Measurements from ENCODE around the gene ENOX1. TPM values are rescaled to one million over a fixed set of nuclear protein-coding genes. Genes with fewer than 3 reads are reported as not detected.

The ENOX1 gene
- total and polyA plus RNA-seq, 9 of the 15 experiments (the other 6 are each of a cell fraction or from before 2014, with no cell fraction given), result not detected

- Histone ChIP-seq H3K79me2 (ENCODE audit: control insufficient read depth, insufficient read depth, low read length) (no peaks in the 10 kb centered on the region), H3K27ac (ENCODE audit: extremely low read depth, low read depth, low read length) (no peak overlapping the region), H3K27me3 (ENCODE audit: control insufficient read depth in 2 of 2, insufficient read depth in 2 of 2, low read length in 2 of 2) (no peaks in the 10 kb centered on the region), H4K20me1 (replicated peaks; ENCODE audit: control insufficient read depth, insufficient read depth, low read length) (no peaks in the 10 kb centered on the region), H3K9ac (ENCODE audit: insufficient read depth in 1 of 2, low read depth in 2 of 2, low read length in 2 of 2) (no peak overlapping the region), H3K4me1 (replicated peaks in 1 of 2; ENCODE audit: control insufficient read depth in 2 of 2, insufficient read depth in 2 of 2, low read length in 2 of 2) (no peaks in the 10 kb centered on the region), H3K4me3 (no peak overlapping the region), H3K36me3 (ENCODE audit: control insufficient read depth, insufficient read depth, low read length) (no peaks in the 10 kb centered on the region), H3K4me2 (ENCODE audit: insufficient read depth, low read length) (no peak overlapping the region), H3K9me1 (ENCODE audit: control insufficient read depth, insufficient read depth, low read length) (no peaks in the 10 kb centered on the region), H3K9me3 (replicated peaks; ENCODE audit: control insufficient read depth, insufficient read depth, low read depth, low read length) (no peaks in the 10 kb centered on the region), H2AFZ (ENCODE audit: low read depth, low read length) (no peak overlapping the region)
- no peak for FAIRE-seq
- intact Hi-C loops (cut with micrococcal nuclease) (no loop called here), in situ Hi-C loops (cut with MboI) (no loop called here)
- no TSS peak for BruUV-seq (replicated peaks)
- TF ChIP-seq DNMT1 (IDR thresholded peaks at IDR 0.05) (no peak), TRIM24 (IDR thresholded peaks at IDR 0.05) (no peak), FOXJ3 (CRISPR knock-in tag; IDR thresholded peaks at IDR 0.05) (no peak), ZNF449 (CRISPR knock-in tag; IDR thresholded peaks at IDR 0.05) (no peak), BCL6 (CRISPR knock-in tag; IDR thresholded peaks at IDR 0.05) (no peak), FOXP1 (CRISPR knock-in tag; IDR thresholded peaks at IDR 0.05) (no peak), ERF (CRISPR knock-in tag; IDR thresholded peaks at IDR 0.05) (no peak), NR1H2 (CRISPR knock-in tag; IDR thresholded peaks at IDR 0.05) (no peak), FUS (optimal IDR thresholded peaks at IDR 0.05; ENCODE audit: low read depth, low read length) (no peak), ADNP (tag; IDR thresholded peaks at IDR 0.05) (no peak)
- no peak for ATAC-seq
- POLR2A ChIA-PET, result no interaction called here
- 4% methylated on average over 3 of the region's 6 CpGs for WGBS (ENCODE audit: insufficient coverage, low coverage, missing lambda C conversion rate)
- DNase-seq (ENCODE audit: extremely low read depth in 1 of 4, low spot score in 3 of 4), result no peak
- CTCF ChIA-PET (ENCODE audit: low intra/inter-chr PET ratio), result no interaction called here
Observed at GRCh38 chr13:43725460-43725859, 61.3 kb downstream of the ENOX1 start.
